A549 (cell line): ENCODE results near the gene PHF20.

Experiments used
- CEBPB ChIP-seq, 2 experiments: fragments of >200 bp in 1 of 2; sonication (Bioruptor Twin) in 1 of 2; formaldehyde crosslinking in 1 of 2; IDR thresholded peaks; 2 replicates each; pipeline ENCODE4 v1.6.1; 2012 to 2016
- ELK1 ChIP-seq: fragments of 150-350 bp; IDR thresholded peaks from 2 replicates; pipeline ENCODE4 v1.6.1; 2014; ENCODE audit warnings: low read depth, mild to moderate bottlenecking, low read length
- EP300 ChIP-seq, 2 experiments: fragments of >200 bp; sonication (Bioruptor Twin); formaldehyde crosslinking; IDR thresholded peaks; 2 replicates in 1 of 2; 3 replicates in 1 of 2; pipeline ENCODE4 v1.6.1; 2016 to 2017
- ESRRA ChIP-seq: fragments of 150-350 bp; IDR thresholded peaks from 2 replicates; pipeline ENCODE4 v1.6.1; 2014; ENCODE audit warnings: mild to moderate bottlenecking, low read length, borderline replicate concordance
- FOSL2 ChIP-seq, 2 experiments: fragments of 450-650 bp in 1 of 2; fragments of >200 bp in 1 of 2; sonication (Bioruptor Twin) in 1 of 2; formaldehyde crosslinking; IDR thresholded peaks; 2 replicates each; pipeline versions ENCODE4 v1.5.0 to v1.6.1; 2016 to 2020; ENCODE audit warnings: mild to moderate bottlenecking in 1 of 2, moderate library complexity in 1 of 2
- HOXA7 ChIP-seq: fragments of 250-450 bp; sonication (Bioruptor Pico); IDR thresholded peaks from 2 replicates; pipeline ENCODE4 v1.5.0; 2020; ENCODE audit warnings: mild to moderate bottlenecking, moderate library complexity
- HOXB5 ChIP-seq: fragments of 250-450 bp; sonication (Bioruptor Pico); IDR thresholded peaks from 2 replicates; pipeline ENCODE4 v1.5.0; 2020; ENCODE audit warnings: mild to moderate bottlenecking, moderate library complexity
- MAFK ChIP-seq: fragments of 450-650 bp; IDR thresholded peaks from 2 replicates; pipeline ENCODE4 v1.6.1; 2014; ENCODE audit not compliant: partially characterized antibody
- RARB ChIP-seq: fragments of 250-450 bp; sonication (Bioruptor Pico); IDR thresholded peaks from 2 replicates; pipeline ENCODE4 v1.8.0; 2021; ENCODE audit warnings: mild to moderate bottlenecking, moderate library complexity
- USF2 ChIP-seq: fragments of 450-650 bp; IDR thresholded peaks from 2 replicates; pipeline ENCODE4 v1.6.1; 2014; ENCODE audit warnings: antibody characterized with exemption
- ZFP36 ChIP-seq: fragments of 450-650 bp; IDR thresholded peaks from 2 replicates; pipeline ENCODE4 v1.6.1; 2014; ENCODE audit warnings: borderline replicate concordance; ENCODE audit not compliant: partially characterized antibody
- TF ChIP-seq, protein P1 (sequence below): fragments of >200 bp; sonication (Bioruptor Twin); formaldehyde crosslinking; IDR thresholded peaks from 3 replicates; pipeline ENCODE4 v1.5.1; 2016
- TF ChIP-seq, protein P2 (sequence below): fragments of 200-600 bp; sonication (generic); IDR thresholded peaks from 2 replicates; pipeline ENCODE4 v1.6.1; 2016; ENCODE audit warnings: antibody characterized with exemption, mild to moderate bottlenecking, moderate library complexity

- TF ChIP-seq, protein P1, sequence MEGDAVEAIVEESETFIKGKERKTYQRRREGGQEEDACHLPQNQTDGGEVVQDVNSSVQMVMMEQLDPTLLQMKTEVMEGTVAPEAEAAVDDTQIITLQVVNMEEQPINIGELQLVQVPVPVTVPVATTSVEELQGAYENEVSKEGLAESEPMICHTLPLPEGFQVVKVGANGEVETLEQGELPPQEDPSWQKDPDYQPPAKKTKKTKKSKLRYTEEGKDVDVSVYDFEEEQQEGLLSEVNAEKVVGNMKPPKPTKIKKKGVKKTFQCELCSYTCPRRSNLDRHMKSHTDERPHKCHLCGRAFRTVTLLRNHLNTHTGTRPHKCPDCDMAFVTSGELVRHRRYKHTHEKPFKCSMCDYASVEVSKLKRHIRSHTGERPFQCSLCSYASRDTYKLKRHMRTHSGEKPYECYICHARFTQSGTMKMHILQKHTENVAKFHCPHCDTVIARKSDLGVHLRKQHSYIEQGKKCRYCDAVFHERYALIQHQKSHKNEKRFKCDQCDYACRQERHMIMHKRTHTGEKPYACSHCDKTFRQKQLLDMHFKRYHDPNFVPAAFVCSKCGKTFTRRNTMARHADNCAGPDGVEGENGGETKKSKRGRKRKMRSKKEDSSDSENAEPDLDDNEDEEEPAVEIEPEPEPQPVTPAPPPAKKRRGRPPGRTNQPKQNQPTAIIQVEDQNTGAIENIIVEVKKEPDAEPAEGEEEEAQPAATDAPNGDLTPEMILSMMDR, result no peak
- TF ChIP-seq USF2, result no peak
- TF ChIP-seq RARB, result no peak
- TF ChIP-seq ESRRA, result no peak
- TF ChIP-seq, protein P2, sequence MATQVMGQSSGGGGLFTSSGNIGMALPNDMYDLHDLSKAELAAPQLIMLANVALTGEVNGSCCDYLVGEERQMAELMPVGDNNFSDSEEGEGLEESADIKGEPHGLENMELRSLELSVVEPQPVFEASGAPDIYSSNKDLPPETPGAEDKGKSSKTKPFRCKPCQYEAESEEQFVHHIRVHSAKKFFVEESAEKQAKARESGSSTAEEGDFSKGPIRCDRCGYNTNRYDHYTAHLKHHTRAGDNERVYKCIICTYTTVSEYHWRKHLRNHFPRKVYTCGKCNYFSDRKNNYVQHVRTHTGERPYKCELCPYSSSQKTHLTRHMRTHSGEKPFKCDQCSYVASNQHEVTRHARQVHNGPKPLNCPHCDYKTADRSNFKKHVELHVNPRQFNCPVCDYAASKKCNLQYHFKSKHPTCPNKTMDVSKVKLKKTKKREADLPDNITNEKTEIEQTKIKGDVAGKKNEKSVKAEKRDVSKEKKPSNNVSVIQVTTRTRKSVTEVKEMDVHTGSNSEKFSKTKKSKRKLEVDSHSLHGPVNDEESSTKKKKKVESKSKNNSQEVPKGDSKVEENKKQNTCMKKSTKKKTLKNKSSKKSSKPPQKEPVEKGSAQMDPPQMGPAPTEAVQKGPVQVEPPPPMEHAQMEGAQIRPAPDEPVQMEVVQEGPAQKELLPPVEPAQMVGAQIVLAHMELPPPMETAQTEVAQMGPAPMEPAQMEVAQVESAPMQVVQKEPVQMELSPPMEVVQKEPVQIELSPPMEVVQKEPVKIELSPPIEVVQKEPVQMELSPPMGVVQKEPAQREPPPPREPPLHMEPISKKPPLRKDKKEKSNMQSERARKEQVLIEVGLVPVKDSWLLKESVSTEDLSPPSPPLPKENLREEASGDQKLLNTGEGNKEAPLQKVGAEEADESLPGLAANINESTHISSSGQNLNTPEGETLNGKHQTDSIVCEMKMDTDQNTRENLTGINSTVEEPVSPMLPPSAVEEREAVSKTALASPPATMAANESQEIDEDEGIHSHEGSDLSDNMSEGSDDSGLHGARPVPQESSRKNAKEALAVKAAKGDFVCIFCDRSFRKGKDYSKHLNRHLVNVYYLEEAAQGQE, result no peak
- TF ChIP-seq FOSL2 (IDR thresholded peaks at IDR 0.05), result no peak
- TF ChIP-seq FOSL2 (CRISPR knock-in tag; IDR thresholded peaks at IDR 0.05), result no peak
- TF ChIP-seq MAFK, result no peak
- TF ChIP-seq CEBPB (IDR thresholded peaks at IDR 0.05), result no peak
- TF ChIP-seq ZFP36, result no peak
- TF ChIP-seq HOXB5 (CRISPR knock-in tag), result no peak
- peak; percentile 66; the same call in 1 of the 2 replicates for TF ChIP-seq HOXA7
- no peak for TF ChIP-seq EP300 (IDR thresholded peaks at IDR 0.05)
- TF ChIP-seq ELK1, result no peak
Measured at GRCh38 chr20:35731469-35731788, 40.4 kb upstream of the PHF20 start.
